Measurements from ENCODE around the gene SLC15A2.

- TF ChIP-seq POLR2A (IDR thresholded peaks at IDR 0.05; ENCODE audit: low read depth, low read length) (no peak), POLR2AphosphoS5 (IDR thresholded peaks at IDR 0.05; ENCODE audit: low read depth, low read length) (no peak), SPI1 (IDR thresholded peaks at IDR 0.05; ENCODE audit: low read depth, low read length) (no peak), TAF1 (IDR thresholded peaks at IDR 0.05; ENCODE audit: low read depth, low read length) (no peak)
Measured at GRCh38 chr3:121924734-121925133, 30.5 kb downstream of the SLC15A2 start.
